Neuronal stem cell (in vitro differentiated cells): ENCODE results near the gene CIAPIN1.
"Not testable (repeated sequence)": the region's sequence is repeated elsewhere in the genome, so short reads cannot be mapped to it uniquely, and the experiment has no call there.

Experiments used
- DNase-seq: peaks from one replicate; pipeline ENCODE4 v3.0.0-alpha.2; 2013; ENCODE audit warnings: low spot score
- H2AFZ ChIP-seq: one replicate; pipeline ENCODE4 v1.6.1; 2013; ENCODE audit warnings: mild to moderate bottlenecking, low read length, inconsistent platforms
- H2AK5ac ChIP-seq: 2 replicates; pipeline ENCODE4 v1.6.1; 2013; ENCODE audit warnings: low read depth, mild to moderate bottlenecking, inconsistent platforms, low read length, moderate library complexity, mixed read lengths
- H2BK120ac ChIP-seq: 2 replicates; pipeline ENCODE4 v1.6.1; 2013; ENCODE audit warnings: low read depth, mild to moderate bottlenecking, inconsistent platforms, low read length, moderate library complexity, mixed read lengths
- H2BK12ac ChIP-seq: one replicate; pipeline ENCODE4 v1.6.1; 2013; ENCODE audit warnings: low read length, inconsistent platforms
- H2BK15ac ChIP-seq: 2 replicates; pipeline ENCODE4 v1.6.1; 2013; ENCODE audit warnings: mild to moderate bottlenecking, low read length, inconsistent platforms, mixed read lengths
- H2BK5ac ChIP-seq: one replicate; pipeline ENCODE4 v1.6.1; 2013; ENCODE audit warnings: inconsistent platforms, mild to moderate bottlenecking, low read length, moderate library complexity
- H3K14ac ChIP-seq: one replicate; pipeline ENCODE4 v1.6.1; 2013; ENCODE audit warnings: low read length, inconsistent platforms
- H3K18ac ChIP-seq: 2 replicates; pipeline ENCODE4 v1.6.1; 2013; ENCODE audit warnings: low read length, inconsistent platforms
- H3K23ac ChIP-seq: 2 replicates; pipeline ENCODE4 v1.6.1; 2013; ENCODE audit warnings: low read depth, mild to moderate bottlenecking, mixed read lengths, low read length, inconsistent platforms; ENCODE audit not compliant: poor library complexity
- H3K27ac ChIP-seq: replicated peaks from 3 replicates; pipeline ENCODE4 v1.5.1; 2013; ENCODE audit warnings: low read length, inconsistent platforms
- H3K27me3 ChIP-seq, 3 experiments: 2 replicates each; pipeline ENCODE4 v1.6.1; 2013; ENCODE audit warnings: low read length in 3 of 3, mild to moderate bottlenecking in 2 of 3, inconsistent platforms in 1 of 3, low read depth in 1 of 3, mixed read lengths in 1 of 3, moderate library complexity in 1 of 3; ENCODE audit not compliant: control insufficient read depth in 3 of 3, insufficient read depth in 3 of 3
- H3K36me3 ChIP-seq, 2 donors: replicated peaks in 1 of 2; 2 replicates each; pipeline ENCODE4 v1.6.1; 2013; ENCODE audit warnings: low read length in 2 of 2; ENCODE audit not compliant: control insufficient read depth in 2 of 2, insufficient read depth in 2 of 2
- H3K4ac ChIP-seq: 2 replicates; pipeline ENCODE4 v1.6.1; 2013; ENCODE audit warnings: inconsistent platforms, mild to moderate bottlenecking, low read length, moderate library complexity
- H3K4me1 ChIP-seq, 2 donors: 1 replicate in 1 of 2; 2 replicates in 1 of 2; pipeline ENCODE4 v1.6.1; 2013; ENCODE audit warnings: low read length in 2 of 2, low read depth in 1 of 2; ENCODE audit not compliant: control insufficient read depth in 2 of 2, insufficient read depth in 1 of 2
- H3K4me2 ChIP-seq: one replicate; pipeline ENCODE4 v1.6.1; 2013; ENCODE audit warnings: mild to moderate bottlenecking, low read length, inconsistent platforms; ENCODE audit not compliant: insufficient read depth, poor library complexity, severe bottlenecking
- H3K4me3 ChIP-seq, 2 donors: 2 replicates each; pipeline ENCODE4 v1.5.1; 2013; ENCODE audit warnings: low read length in 2 of 2, mild to moderate bottlenecking in 2 of 2, inconsistent platforms in 1 of 2, moderate library complexity in 1 of 2
- H3K79me1 ChIP-seq: one replicate; pipeline ENCODE4 v1.6.1; 2013; ENCODE audit warnings: low read depth, mild to moderate bottlenecking, inconsistent platforms, low read length, moderate library complexity
- H3K9ac ChIP-seq: one replicate; pipeline ENCODE4 v1.6.1; 2013; ENCODE audit warnings: mild to moderate bottlenecking, low read depth, low read length, inconsistent platforms; ENCODE audit not compliant: poor library complexity
- H3K9me3 ChIP-seq, 2 donors: replicated peaks in 1 of 2; 2 replicates each; pipeline versions ENCODE3 to v1.6.1; 2013; ENCODE audit warnings: low read length in 2 of 2, mild to moderate bottlenecking in 2 of 2, inconsistent platforms in 1 of 2, low read depth in 1 of 2, mixed read lengths in 1 of 2, moderate library complexity in 1 of 2; ENCODE audit not compliant: control insufficient read depth in 2 of 2, insufficient read depth in 1 of 2
- H4K8ac ChIP-seq: one replicate; pipeline ENCODE4 v1.6.1; 2013; ENCODE audit warnings: low read depth, mild to moderate bottlenecking, inconsistent platforms, low read length, moderate library complexity
- H4K91ac ChIP-seq: one replicate; pipeline ENCODE4 v1.6.1; 2013; ENCODE audit warnings: low read length, low read depth, mild to moderate bottlenecking, inconsistent platforms; ENCODE audit not compliant: poor library complexity
- WGBS, 2 donors: extraction: QIAGEN DNeasy Blood & Tissue Kit; methylation state at CpG; one replicate each; pipeline ENCODE4 v1.1.7; 2013; ENCODE audit warnings: missing lambda C conversion rate in 2 of 2, mixed read lengths in 1 of 2; ENCODE audit not compliant: insufficient read length in 2 of 2, insufficient replicate concordance in 1 of 2; ENCODE audit errors: extremely low coverage in 2 of 2; 5-methylcytosine and 5-hydroxymethylcytosine counted together

Gene CIAPIN1

DNA sequence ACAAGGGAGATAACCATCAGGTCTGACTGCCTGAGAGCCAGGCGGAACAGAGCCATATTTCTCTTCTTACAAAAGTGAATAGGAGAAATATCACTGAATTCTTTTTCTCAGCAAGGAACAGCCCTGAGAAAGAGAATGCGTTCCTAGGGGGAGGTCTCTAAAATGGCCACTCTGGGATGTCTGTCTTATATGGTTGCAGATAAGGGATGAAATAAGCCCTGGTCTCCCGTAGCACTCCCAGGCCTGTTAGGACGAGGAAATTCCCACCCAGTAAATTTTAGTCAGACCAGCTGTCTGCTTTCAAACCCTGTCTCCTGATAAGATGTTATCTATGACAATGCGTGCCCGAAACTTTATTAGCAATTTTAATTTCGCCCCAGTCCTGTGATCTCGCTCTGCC lies 7.2 kb downstream of the CIAPIN1 start:
- not testable (repeated sequence) for H3K4ac ChIP-seq, H2AK5ac ChIP-seq, H3K14ac ChIP-seq, DNase-seq, H2BK5ac ChIP-seq, H3K27ac ChIP-seq, H4K8ac ChIP-seq, H3K4me1 ChIP-seq, H3K27me3 ChIP-seq, H3K9me3 ChIP-seq, H3K4me3 ChIP-seq, H3K9ac ChIP-seq, H2BK120ac ChIP-seq, H2BK12ac ChIP-seq, H2BK15ac ChIP-seq, H3K18ac ChIP-seq, H3K79me1 ChIP-seq, H2AFZ ChIP-seq, H4K91ac ChIP-seq, H3K23ac ChIP-seq, H3K4me2 ChIP-seq
- WGBS, 2 donors = no CpG with 5 or more reads among the region's 8 CpGs
- peaks cover 13 to 65% of the 10 kb centered on the region in 2 donors for H3K36me3 ChIP-seq

DNA sequence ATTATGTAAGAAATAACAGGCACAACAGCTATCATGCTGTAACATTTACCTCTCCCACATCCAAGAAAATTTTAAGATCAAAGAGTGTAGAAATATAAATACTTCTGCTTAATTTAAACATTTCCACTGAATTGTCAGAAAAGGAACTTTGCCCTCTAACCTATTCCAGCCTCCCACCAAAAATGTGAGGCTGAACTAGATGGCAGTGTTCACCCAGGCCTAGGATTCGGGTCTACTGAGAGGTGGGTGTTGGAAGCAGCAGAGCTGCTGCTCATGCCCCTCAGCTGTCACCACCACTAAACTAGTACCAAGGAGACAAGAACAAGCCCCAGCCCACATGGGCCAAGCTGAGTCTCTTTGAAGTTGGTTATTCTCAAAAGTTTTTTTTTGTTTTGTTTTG lies 11.3 kb downstream of the CIAPIN1 start:
- Histone ChIP-seq H2BK15ac (no peak overlapping the region), H2BK5ac (no peak overlapping the region), H2BK120ac (no peak overlapping the region), H3K36me3 (peaks cover 39 to 92% of the 10 kb centered on the region in 2 donors), H3K27me3 (no peaks in the 10 kb centered on the region), H3K18ac (no peak overlapping the region), H2BK12ac (no peak overlapping the region), H3K4me3 (no peak overlapping the region), H3K9me3 (no peaks in the 10 kb centered on the region), H3K14ac (no peak overlapping the region), H3K4me2 (no peak overlapping the region), H4K91ac (no peak overlapping the region), H3K23ac (no peak overlapping the region), H4K8ac (no peak overlapping the region), H3K79me1 (no peaks in the 10 kb centered on the region), H3K4ac (no peak overlapping the region), H2AK5ac (no peak overlapping the region), H3K27ac (no peak overlapping the region), H3K4me1 (no peaks in the 10 kb centered on the region), H3K9ac (no peak overlapping the region), H2AFZ (no peak overlapping the region)
- WGBS, 2 donors = no CpG with 5 or more reads among the region's 1 CpG
- DNase-seq = no peak

GRCh38 chr16:57434003-57434402 lies 13.2 kb downstream of the CIAPIN1 start:
- Histone ChIP-seq H3K9me3 (no peaks in the 10 kb centered on the region), H3K14ac (no peak overlapping the region), H3K9ac (no peak overlapping the region), H3K27me3 (no peaks in the 10 kb centered on the region), H2AK5ac (no peak overlapping the region), H2BK15ac (no peak overlapping the region), H2BK120ac (no peak overlapping the region), H4K91ac (no peak overlapping the region), H3K18ac (no peak overlapping the region), H3K27ac (no peak overlapping the region), H2AFZ (no peak overlapping the region), H2BK12ac (no peak overlapping the region), H4K8ac (no peak overlapping the region), H3K23ac (no peak overlapping the region), H3K4me3 (no peak overlapping the region), H3K4ac (no peak overlapping the region), H3K4me1 (no peaks in the 10 kb centered on the region), H3K79me1 (no peaks in the 10 kb centered on the region), H3K36me3 (peaks cover 43 to 94% of the 10 kb centered on the region in 2 donors), H3K4me2 (no peak overlapping the region), H2BK5ac (no peak overlapping the region)
- WGBS, 2 donors = no CpG with 5 or more reads among the region's 2 CpGs
- no peak for DNase-seq

DNA sequence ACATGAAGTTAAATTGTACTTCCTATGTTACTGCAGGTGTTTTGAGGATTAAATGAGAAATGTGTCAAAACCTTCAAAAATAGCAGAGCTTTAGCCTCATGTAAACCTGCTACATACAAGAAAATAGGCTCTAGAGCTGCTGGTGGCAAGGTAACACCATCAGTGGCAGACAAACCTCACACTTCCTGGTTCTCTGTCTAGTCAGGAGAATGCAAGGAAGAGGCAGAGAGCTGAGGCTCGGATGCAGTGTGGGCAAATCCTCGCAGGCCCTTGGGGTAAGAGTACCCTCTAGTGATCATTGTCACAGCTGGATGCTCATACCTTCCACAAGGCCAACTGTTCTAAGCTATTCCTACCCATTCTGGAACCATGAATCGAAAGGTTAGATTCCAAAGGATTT lies 14.2 kb downstream of the CIAPIN1 start:
- Histone ChIP-seq H3K4me2 (no peak overlapping the region), H3K9me3 (no peaks in the 10 kb centered on the region), H3K27me3 (no peaks in the 10 kb centered on the region), H3K4me3 (no peak overlapping the region), H2BK120ac (no peak overlapping the region), H3K36me3 (peaks cover 45 to 94% of the 10 kb centered on the region in 2 donors), H3K27ac (no peak overlapping the region), H4K91ac (no peak overlapping the region), H3K23ac (no peak overlapping the region), H3K9ac (no peak overlapping the region), H3K18ac (no peak overlapping the region), H2AK5ac (no peak overlapping the region), H4K8ac (no peak overlapping the region), H3K4ac (no peak overlapping the region), H2BK15ac (no peak overlapping the region), H3K14ac (no peak overlapping the region), H2BK5ac (no peak overlapping the region), H3K4me1 (no peaks in the 10 kb centered on the region), H2BK12ac (no peak overlapping the region), H3K79me1 (no peaks in the 10 kb centered on the region), H2AFZ (no peak overlapping the region)
- no peak for DNase-seq
- WGBS, 2 donors = no CpG with 5 or more reads among the region's 3 CpGs
